Mesenchymal stem cell (in vitro differentiated cells and primary cell): Measurements from ENCODE around the gene PASD1.
A peak's percentile ranks its signal among the peaks of the same experiment; 100 is the strongest.

ENCODE experiments used
- DNase-seq: peaks from one replicate; pipeline ENCODE4 v3.0.0-alpha.2; 2013
- H2AFZ ChIP-seq: one replicate; pipeline ENCODE4 v1.6.1; 2013; ENCODE audit warnings: low read depth, mild to moderate bottlenecking, control low read depth, inconsistent platforms, low read length, moderate library complexity
- H2AK5ac ChIP-seq: 2 replicates; pipeline ENCODE4 v1.6.1; 2013; ENCODE audit warnings: low read length, moderate library complexity, mild to moderate bottlenecking, inconsistent platforms; ENCODE audit not compliant: severe bottlenecking
- H2BK120ac ChIP-seq: one replicate; pipeline ENCODE4 v1.6.1; 2013; ENCODE audit warnings: low read depth, mild to moderate bottlenecking, inconsistent platforms, low read length, moderate library complexity
- H2BK12ac ChIP-seq, 2 experiments: one replicate each; pipeline ENCODE4 v1.6.1; 2013; ENCODE audit warnings: inconsistent platforms in 2 of 2, low read length in 2 of 2, mild to moderate bottlenecking in 2 of 2, moderate library complexity in 2 of 2, control low read depth in 1 of 2
- H2BK15ac ChIP-seq: one replicate; pipeline ENCODE4 v1.6.1; 2013; ENCODE audit warnings: mild to moderate bottlenecking, low read depth, inconsistent platforms; ENCODE audit not compliant: poor library complexity, severe bottlenecking
- H2BK5ac ChIP-seq: 2 replicates; pipeline ENCODE4 v1.6.1; 2013; ENCODE audit warnings: low read depth, mild to moderate bottlenecking, low read length, control low read depth, inconsistent platforms; ENCODE audit not compliant: poor library complexity, severe bottlenecking
- H3K14ac ChIP-seq, 2 experiments: one replicate each; pipeline ENCODE4 v1.6.1; 2013; ENCODE audit warnings: inconsistent platforms in 2 of 2, low read length in 2 of 2, control low read depth in 1 of 2, mild to moderate bottlenecking in 1 of 2, moderate library complexity in 1 of 2
- H3K18ac ChIP-seq, 2 experiments: one replicate each; pipeline ENCODE4 v1.6.1; 2013; ENCODE audit warnings: inconsistent platforms in 2 of 2, low read length in 2 of 2, control low read depth in 1 of 2, low read depth in 1 of 2, mild to moderate bottlenecking in 1 of 2
- H3K23ac ChIP-seq, 2 experiments: one replicate each; pipeline ENCODE4 v1.6.1; 2013; ENCODE audit warnings: inconsistent platforms in 2 of 2, low read length in 2 of 2, mild to moderate bottlenecking in 2 of 2, moderate library complexity in 2 of 2, control low read depth in 1 of 2
- H3K27ac ChIP-seq: 2 replicates; pipeline ENCODE4 v1.5.1; 2013; ENCODE audit warnings: mild to moderate bottlenecking, moderate library complexity, low read length, control low read depth, inconsistent platforms; ENCODE audit not compliant: poor library complexity, severe bottlenecking
- H3K27me3 ChIP-seq, 2 experiments: 2 replicates each; pipeline versions ENCODE4 v1.6.1 to v1.7.0; 2013; ENCODE audit warnings: low read length in 2 of 2, mild to moderate bottlenecking in 2 of 2, moderate library complexity in 2 of 2, control low read depth in 1 of 2, inconsistent platforms in 1 of 2; ENCODE audit not compliant: control insufficient read depth in 1 of 2, insufficient read depth in 1 of 2
- H3K36me3 ChIP-seq, 2 experiments: 2 replicates each; pipeline versions ENCODE4 v1.6.1 to v1.7.0; 2013; ENCODE audit warnings: low read length in 2 of 2, control low read depth in 1 of 2, inconsistent platforms in 1 of 2, low read depth in 1 of 2, mild to moderate bottlenecking in 1 of 2; ENCODE audit not compliant: insufficient read depth in 2 of 2, control insufficient read depth in 1 of 2
- H3K4ac ChIP-seq, 2 experiments: one replicate each; pipeline ENCODE4 v1.6.1; 2013; ENCODE audit warnings: inconsistent platforms in 2 of 2, low read length in 2 of 2, mild to moderate bottlenecking in 2 of 2, moderate library complexity in 2 of 2, control low read depth in 1 of 2, low read depth in 1 of 2
- H3K4me1 ChIP-seq: 2 replicates; pipeline ENCODE4 v1.6.1; 2013; ENCODE audit warnings: low read depth, low read length, control low read depth; ENCODE audit not compliant: control insufficient read depth, insufficient read depth
- H3K4me2 ChIP-seq: 2 replicates; pipeline ENCODE4 v1.6.1; 2013; ENCODE audit warnings: low read length, mild to moderate bottlenecking, inconsistent platforms; ENCODE audit not compliant: poor library complexity, severe bottlenecking
- H3K4me3 ChIP-seq, 2 experiments: 2 replicates each; pipeline versions ENCODE4 v1.5.1 to v1.7.0; 2013; ENCODE audit warnings: low read length in 2 of 2, mild to moderate bottlenecking in 2 of 2, control low read depth in 1 of 2, low read depth in 1 of 2; ENCODE audit not compliant: insufficient read depth in 1 of 2
- H3K79me1 ChIP-seq: replicated peaks from 2 replicates; pipeline ENCODE4 v1.6.1; 2013; ENCODE audit warnings: mild to moderate bottlenecking, control low read depth, low read length, inconsistent platforms; ENCODE audit not compliant: poor library complexity, severe bottlenecking
- H3K9ac ChIP-seq: 2 replicates; pipeline ENCODE4 v1.7.0; 2013; ENCODE audit warnings: mild to moderate bottlenecking, low read length, moderate library complexity
- H3K9me3 ChIP-seq: 2 replicates; pipeline ENCODE4 v1.7.0; 2013; ENCODE audit warnings: mild to moderate bottlenecking, low read length; ENCODE audit not compliant: control insufficient read depth
- H4K8ac ChIP-seq: one replicate; pipeline ENCODE4 v1.6.1; 2013; ENCODE audit warnings: inconsistent platforms, mild to moderate bottlenecking, low read length, moderate library complexity
- H4K91ac ChIP-seq: one replicate; pipeline ENCODE4 v1.6.1; 2013; ENCODE audit warnings: mild to moderate bottlenecking, low read length, inconsistent platforms
- WGBS: methylation state at CpG from one replicate; pipeline ENCODE4 v1.1.7; 2013; ENCODE audit warnings: mixed read lengths; 5-methylcytosine and 5-hydroxymethylcytosine counted together

The PASD1 gene

GRCh38 chrX:151704041-151704663, 140.7 kb downstream of the PASD1 start:
- Histone ChIP-seq H2AFZ (no peak overlapping the region), H3K14ac (no peak overlapping the region), H3K9me3 (no peaks in the 10 kb centered on the region), H3K27ac (no peak overlapping the region), H3K9ac (peak overlapping the region; percentile 45), H3K18ac (no peak overlapping the region), H3K36me3 (no peaks in the 10 kb centered on the region), H3K27me3 (peaks cover 0 to 56% of the 10 kb centered on the region in 2 experiments), H2AK5ac (no peak overlapping the region), H2BK120ac (no peak overlapping the region), H3K4me1 (no peaks in the 10 kb centered on the region), H2BK5ac (no peak overlapping the region), H3K4ac (no peak overlapping the region), H3K4me3 (peak overlapping the region in 1 of 2 experiments; percentile 58), H3K23ac (no peak overlapping the region), H3K4me2 (no peak overlapping the region), H4K91ac (no peak overlapping the region), H2BK15ac (no peak overlapping the region), H4K8ac (no peak overlapping the region), H3K79me1 (no peaks in the 10 kb centered on the region), H2BK12ac (no peak overlapping the region)
- WGBS = 62% methylated on average over 9 of the region's 13 CpGs
- no peak for DNase-seq

- no peak overlapping the region for H3K27ac ChIP-seq
- H3K23ac ChIP-seq = no peak overlapping the region
- WGBS = 88% methylated on average over 6 of the region's 7 CpGs
- no peak overlapping the region for H2BK5ac ChIP-seq
- H3K9ac ChIP-seq = no peak overlapping the region
- no peak overlapping the region for H3K4me2 ChIP-seq
- H3K9me3 ChIP-seq = no peaks in the 10 kb centered on the region
- no peak overlapping the region for H2AFZ ChIP-seq
- H3K18ac ChIP-seq = no peak overlapping the region
- no peak overlapping the region for H2BK15ac ChIP-seq
- H3K27me3 ChIP-seq = peaks cover 0 to 58% of the 10 kb centered on the region in 2 experiments
- H2AK5ac ChIP-seq = no peak overlapping the region
- no peak overlapping the region for H4K91ac ChIP-seq
- H3K79me1 ChIP-seq = no peaks in the 10 kb centered on the region
- no peak overlapping the region for H2BK120ac ChIP-seq
- H2BK12ac ChIP-seq = no peak overlapping the region
- H3K4ac ChIP-seq = no peak overlapping the region
- no peak overlapping the region for H4K8ac ChIP-seq
- no peaks in the 10 kb centered on the region for H3K4me1 ChIP-seq
- no peak overlapping the region for H3K14ac ChIP-seq
- no peak for DNase-seq
- H3K36me3 ChIP-seq = no peaks in the 10 kb centered on the region
- no peak overlapping the region for H3K4me3 ChIP-seq
These were observed 145.3 kb downstream of the PASD1 start for GRCh38 chrX:151708821-151709220.

GRCh38 chrX:151710457-151710856, 147.0 kb downstream of the PASD1 start:
- Histone ChIP-seq H2BK120ac (no peak overlapping the region), H3K4me2 (no peak overlapping the region), H3K18ac (no peak overlapping the region), H4K8ac (no peak overlapping the region), H2AFZ (no peak overlapping the region), H3K27ac (no peak overlapping the region), H3K9me3 (no peaks in the 10 kb centered on the region), H3K79me1 (no peaks in the 10 kb centered on the region), H2BK15ac (no peak overlapping the region), H2BK5ac (no peak overlapping the region), H3K4me1 (no peaks in the 10 kb centered on the region), H2AK5ac (no peak overlapping the region), H3K9ac (no peak overlapping the region), H3K4me3 (no peak overlapping the region), H3K36me3 (no peaks in the 10 kb centered on the region), H3K4ac (no peak overlapping the region), H3K27me3 (peaks cover 0 to 53% of the 10 kb centered on the region in 2 experiments), H4K91ac (no peak overlapping the region), H2BK12ac (no peak overlapping the region), H3K23ac (no peak overlapping the region), H3K14ac (no peak overlapping the region)
- no peak for DNase-seq
- WGBS = 42% methylated on average over 2 of the region's 2 CpGs

GRCh38 chrX:151711154-151711553, 147.7 kb downstream of the PASD1 start:
- H3K4me1 ChIP-seq = no peaks in the 10 kb centered on the region
- H3K14ac ChIP-seq = no peak overlapping the region
- no peak overlapping the region for H2BK12ac ChIP-seq
- no peak overlapping the region for H2BK5ac ChIP-seq
- H3K27me3 ChIP-seq = peaks cover 0 to 57% of the 10 kb centered on the region in 2 experiments
- H3K27ac ChIP-seq = no peak overlapping the region
- 60% methylated on average over 5 of the region's 5 CpGs for WGBS
- H3K4ac ChIP-seq = no peak overlapping the region
- H3K79me1 ChIP-seq = no peaks in the 10 kb centered on the region
- no peak overlapping the region for H2BK120ac ChIP-seq
- no peak for DNase-seq
- H2BK15ac ChIP-seq = no peak overlapping the region
- no peak overlapping the region for H3K9ac ChIP-seq
- no peak overlapping the region for H2AK5ac ChIP-seq
- no peak overlapping the region for H4K91ac ChIP-seq
- no peaks in the 10 kb centered on the region for H3K9me3 ChIP-seq
- no peak overlapping the region for H2AFZ ChIP-seq
- no peak overlapping the region for H3K4me3 ChIP-seq
- no peak overlapping the region for H4K8ac ChIP-seq
- no peak overlapping the region for H3K18ac ChIP-seq
- H3K36me3 ChIP-seq = no peaks in the 10 kb centered on the region
- no peak overlapping the region for H3K23ac ChIP-seq
- H3K4me2 ChIP-seq = no peak overlapping the region
